IMR-90 (cell line): ENCODE results near the gene FBXO40. TPM values are rescaled to one million over a fixed set of nuclear protein-coding genes. Genes with fewer than 3 reads are reported as not detected.

Experiments
- ATAC-seq: fragments of 200-7000 bp; cut with Tn5 transposase; 2 replicates; pipeline ENCODE4 v1.9.1; 2020; ENCODE audit warnings: low read depth, mild to moderate bottlenecking, moderate library complexity
- BruUV-seq: library from RNA; stranded (reverse); fragments of 400-500 nt; replicated peaks from 2 replicates; lab custom pipeline; 2021; lab: Mats Ljungman, UMichigan
- CTCF ChIA-PET: fragments of 300-600 bp; formaldehyde crosslinking; extraction: SDS; loops from one replicate; lab custom pipeline; 2021; ENCODE audit warnings: antibody characterized with exemption; lab: Yijun Ruan, JAX
- POLR2A ChIA-PET: fragments of 300-600 bp; sonication (Branson Sonifier 250); formaldehyde crosslinking; loops from one replicate; lab custom pipeline; 2022; ENCODE audit warnings: antibody characterized with exemption; ENCODE audit not compliant: unreplicated experiment; lab: Charles Lee
- DNase-seq: peaks from one replicate; pipeline ENCODE4 v3.0.0; 2013
- H2AFZ ChIP-seq: replicated peaks from 2 replicates; pipeline ENCODE3; 2013; ENCODE audit warnings: low read length, mild to moderate bottlenecking; ENCODE audit not compliant: poor library complexity
- H2AK5ac ChIP-seq: 2 replicates; pipeline ENCODE4 v1.6.1; 2013; ENCODE audit warnings: low read depth, low read length, inconsistent platforms
- H2AK9ac ChIP-seq: replicated peaks from 2 replicates; pipeline ENCODE3; 2013; ENCODE audit warnings: mild to moderate bottlenecking, low read depth, low read length, moderate library complexity; ENCODE audit not compliant: poor library complexity
- H2BK120ac ChIP-seq: 2 replicates; pipeline ENCODE4 v1.6.1; 2013; ENCODE audit warnings: low read depth, low read length, inconsistent platforms
- H2BK15ac ChIP-seq: 3 replicates; pipeline ENCODE4 v1.6.1; 2013; ENCODE audit warnings: low read depth, low read length, inconsistent platforms
- H2BK20ac ChIP-seq: 2 replicates; pipeline ENCODE4 v1.6.1; 2013; ENCODE audit warnings: low read depth, mild to moderate bottlenecking, inconsistent platforms, low read length, moderate library complexity
- H2BK5ac ChIP-seq: 2 replicates; pipeline ENCODE4 v1.6.1; 2013; ENCODE audit warnings: mild to moderate bottlenecking, low read depth, low read length, inconsistent platforms; ENCODE audit not compliant: poor library complexity, severe bottlenecking
- H3K14ac ChIP-seq: replicated peaks from 2 replicates; pipeline ENCODE4 v1.6.1; 2013; ENCODE audit warnings: low read depth, low read length, inconsistent platforms
- H3K18ac ChIP-seq: 2 replicates; pipeline ENCODE4 v1.6.1; 2013; ENCODE audit warnings: low read depth, low read length, control low read depth
- H3K23ac ChIP-seq: 2 replicates; pipeline ENCODE4 v1.6.1; 2013; ENCODE audit warnings: low read depth, low read length, inconsistent platforms
- H3K27ac ChIP-seq: 2 replicates; pipeline ENCODE4 v1.5.1; 2013; ENCODE audit warnings: mild to moderate bottlenecking, control low read depth, low read length; ENCODE audit not compliant: insufficient read depth
- H3K27me3 ChIP-seq: 2 replicates; pipeline ENCODE4 v1.6.1; 2013; ENCODE audit warnings: low read length; ENCODE audit not compliant: control insufficient read depth, insufficient read depth
- H3K36me3 ChIP-seq: 2 replicates; pipeline ENCODE4 v1.6.1; 2013; ENCODE audit warnings: low read length, mixed read lengths; ENCODE audit not compliant: control insufficient read depth, insufficient read depth
- H3K4ac ChIP-seq: 2 replicates; pipeline ENCODE4 v1.6.1; 2013; ENCODE audit warnings: low read depth, low read length, inconsistent platforms
- H3K4me1 ChIP-seq: 2 replicates; pipeline ENCODE4 v1.6.1; 2013; ENCODE audit warnings: low read length, mixed read lengths; ENCODE audit not compliant: control insufficient read depth, insufficient read depth
- H3K4me2 ChIP-seq: 2 replicates; pipeline ENCODE4 v1.6.1; 2013; ENCODE audit warnings: low read depth, mild to moderate bottlenecking, control low read depth, low read length, moderate library complexity
- H3K4me3 ChIP-seq: 2 replicates; pipeline ENCODE4 v1.5.1; 2013; ENCODE audit warnings: low read depth, mild to moderate bottlenecking, control low read depth, low read length, moderate library complexity; ENCODE audit not compliant: insufficient read depth
- H3K56ac ChIP-seq: 2 replicates; pipeline ENCODE4 v1.6.1; 2013; ENCODE audit warnings: low read length, inconsistent platforms; ENCODE audit not compliant: insufficient read depth; ENCODE audit errors: extremely low read depth
- H3K79me1 ChIP-seq, 2 experiments: 2 replicates each; pipeline ENCODE4 v1.6.1; 2013; ENCODE audit warnings: low read length in 2 of 2, inconsistent platforms in 1 of 2, low read depth in 1 of 2
- H3K9ac ChIP-seq: 2 replicates; pipeline ENCODE4 v1.6.1; 2013; ENCODE audit warnings: low read depth, low read length, control low read depth
- H3K9me1 ChIP-seq: 2 replicates; pipeline ENCODE4 v1.6.1; 2013; ENCODE audit warnings: low read length, inconsistent platforms; ENCODE audit not compliant: insufficient read depth
- H3K9me3 ChIP-seq: 2 replicates; pipeline ENCODE4 v1.6.1; 2013; ENCODE audit warnings: low read length; ENCODE audit not compliant: control insufficient read depth, insufficient read depth
- H4K20me1 ChIP-seq: 2 replicates; pipeline ENCODE4 v1.6.1; 2013; ENCODE audit warnings: low read length, inconsistent platforms; ENCODE audit not compliant: insufficient read depth
- H4K5ac ChIP-seq: 2 replicates; pipeline ENCODE4 v1.6.1; 2013; ENCODE audit warnings: mild to moderate bottlenecking, low read depth, low read length, control low read depth
- H4K8ac ChIP-seq, 2 experiments: 2 replicates each; pipeline ENCODE4 v1.6.1; 2013; ENCODE audit warnings: low read depth in 2 of 2, low read length in 2 of 2, control low read depth in 1 of 2, inconsistent platforms in 1 of 2
- H4K91ac ChIP-seq: 2 replicates; pipeline ENCODE4 v1.6.1; 2013; ENCODE audit warnings: low read depth, low read length, inconsistent platforms; ENCODE audit not compliant: insufficient read depth
- CHD1 ChIP-seq: IDR thresholded peaks from 2 replicates; pipeline ENCODE4 v1.6.1; 2012; ENCODE audit warnings: low read depth, low read length, improper control_type of control experiment
- MAFK ChIP-seq: IDR thresholded peaks from 2 replicates; pipeline ENCODE4 v1.6.1; 2012; ENCODE audit warnings: low read depth, low read length, improper control_type of control experiment
- MAZ ChIP-seq: IDR thresholded peaks from 2 replicates; pipeline ENCODE4 v1.6.1; 2012; ENCODE audit warnings: low read depth, mild to moderate bottlenecking, low read length, improper control_type of control experiment, moderate library complexity, borderline replicate concordance
- NFE2L2 ChIP-seq: fragments of 150-350 bp; IDR thresholded peaks from 2 replicates; pipeline ENCODE4 v1.6.1; 2016; ENCODE audit warnings: low read depth, mild to moderate bottlenecking, low read length
- SMC3 ChIP-seq: fragments of 150-350 bp; IDR thresholded peaks from 2 replicates; pipeline ENCODE4 v1.6.1; 2016; ENCODE audit warnings: low read depth, mild to moderate bottlenecking, antibody characterized with exemption, low read length, moderate library complexity
- USF2 ChIP-seq: fragments of 150-350 bp; IDR thresholded peaks from 2 replicates; pipeline ENCODE4 v1.6.1; 2017; ENCODE audit warnings: mild to moderate bottlenecking, antibody characterized with exemption, low read length, low read depth
- WGBS, 2 experiments: methylation state at CpG; one replicate each; pipeline versions ENCODE4 v1.1.5 to v1.1.7; 2013; ENCODE audit warnings: missing lambda C conversion rate in 2 of 2; ENCODE audit not compliant: insufficient read length in 1 of 2; ENCODE audit errors: extremely low coverage in 2 of 2; 5-methylcytosine and 5-hydroxymethylcytosine counted together
- dilution Hi-C: fragments of 300-500 bp; cut with HindIII; formaldehyde crosslinking; loops from one replicate; pipeline ENCODE4 v1.14.3; 2018; ENCODE audit warnings: low sequenced_read_pairs; ENCODE audit not compliant: unreplicated experiment
- in situ Hi-C: fragments of 300-500 bp; cut with MboI; formaldehyde crosslinking; loops from 3 replicates; pipeline ENCODE4 v1.14.3; 2019; ENCODE audit warnings: low sequenced_read_pairs, inconsistent platforms, mixed read lengths
- intact Hi-C: fragments of 100-400 bp; cut with micrococcal nuclease; formaldehyde crosslinking; loops from 2 replicates; pipeline ENCODE4 v1.10.0; 2022
- polyA plus RNA-seq, 3 experiments: library from polyadenylated mRNA; depleted of rRNA; stranded (reverse); fragments of >200 nt; gene quantifications; 2 replicates each; pipeline ENCODE4 v1.2.3, GENCODE V29; 2012; ENCODE audit warnings: low replicate concordance in 1 of 3
- total RNA-seq: library from RNA; depleted of rRNA; stranded (reverse); fragments of >200 nt; gene quantifications from 2 replicates; pipeline ENCODE4 v1.2.3, GENCODE V29; 2012

Gene FBXO40
- total and polyA plus RNA-seq, 2 of the 4 experiments (the other 2 are of a cell fraction) = not detected

DNA sequence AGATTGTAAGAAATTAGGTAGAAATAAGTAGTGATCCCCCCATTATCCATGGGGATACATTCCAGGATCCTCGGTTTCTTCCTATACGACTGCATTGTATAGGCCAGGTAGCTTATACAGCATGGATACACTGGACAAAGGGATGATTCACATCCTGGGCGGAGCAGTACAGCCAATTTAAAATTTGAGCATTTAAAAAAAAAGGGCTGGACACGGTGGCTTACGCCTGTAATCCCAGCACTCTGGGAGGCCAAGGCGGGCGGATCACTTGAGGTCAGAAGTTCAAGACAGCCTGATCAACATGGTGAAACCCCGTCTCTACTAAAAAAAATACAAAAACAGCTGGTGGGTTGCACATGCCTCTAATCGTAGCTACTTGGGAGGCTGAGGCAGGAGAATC is 26.4 kb upstream of the FBXO40 start:
- no TSS peak for BruUV-seq
- Histone ChIP-seq H3K4me2 (no peak overlapping the region), H3K79me1 (no peaks in the 10 kb centered on the region), H3K14ac (no peak overlapping the region), H2AK5ac (no peak overlapping the region), H4K5ac (no peak overlapping the region), H3K9me3 (no peaks in the 10 kb centered on the region), H3K4ac (no peak overlapping the region), H3K23ac (no peak overlapping the region), H2BK20ac (no peak overlapping the region), H3K27ac (no peak overlapping the region), H4K91ac (no peak overlapping the region), H2AK9ac (no peak overlapping the region), H4K20me1 (no peaks in the 10 kb centered on the region), H2AFZ (no peak overlapping the region), H2BK120ac (no peak overlapping the region), H3K27me3 (no peaks in the 10 kb centered on the region), H3K9ac (no peak overlapping the region), H2BK15ac (no peak overlapping the region), H3K9me1 (no peaks in the 10 kb centered on the region), H4K8ac (no peak overlapping the region), H3K4me1 (no peaks in the 10 kb centered on the region), H3K4me3 (no peak overlapping the region), H3K36me3 (no peaks in the 10 kb centered on the region), H3K18ac (no peak overlapping the region), H3K56ac (no peak overlapping the region), H2BK5ac (no peak overlapping the region)
- in situ Hi-C loops (no loop called here), dilution Hi-C loops (no loop called here), intact Hi-C loops (no loop called here)
- DNase-seq = no peak
- 100% methylated on average over 1 of the region's 9 CpGs; no CpG with 5 or more reads in 1 of the 2 experiments for WGBS, 2 experiments
- ChIA-PET POLR2A (no interaction called here), CTCF (no interaction called here)
- ATAC-seq = no peak
- no peak for TF ChIP-seq MAFK
- no peak for TF ChIP-seq CHD1
- TF ChIP-seq USF2 = no peak
- TF ChIP-seq SMC3 = no peak
- no peak for TF ChIP-seq MAZ
- TF ChIP-seq NFE2L2 = no peak
